ENCODE measurements around the gene CDHR2. TPM values are rescaled to one million over a fixed set of nuclear protein-coding genes. Genes with fewer than 3 reads are reported as not detected.

The CDHR2 gene
- total RNA-seq, 1 donor from 2014 or later = 1.6 TPM

DNA sequence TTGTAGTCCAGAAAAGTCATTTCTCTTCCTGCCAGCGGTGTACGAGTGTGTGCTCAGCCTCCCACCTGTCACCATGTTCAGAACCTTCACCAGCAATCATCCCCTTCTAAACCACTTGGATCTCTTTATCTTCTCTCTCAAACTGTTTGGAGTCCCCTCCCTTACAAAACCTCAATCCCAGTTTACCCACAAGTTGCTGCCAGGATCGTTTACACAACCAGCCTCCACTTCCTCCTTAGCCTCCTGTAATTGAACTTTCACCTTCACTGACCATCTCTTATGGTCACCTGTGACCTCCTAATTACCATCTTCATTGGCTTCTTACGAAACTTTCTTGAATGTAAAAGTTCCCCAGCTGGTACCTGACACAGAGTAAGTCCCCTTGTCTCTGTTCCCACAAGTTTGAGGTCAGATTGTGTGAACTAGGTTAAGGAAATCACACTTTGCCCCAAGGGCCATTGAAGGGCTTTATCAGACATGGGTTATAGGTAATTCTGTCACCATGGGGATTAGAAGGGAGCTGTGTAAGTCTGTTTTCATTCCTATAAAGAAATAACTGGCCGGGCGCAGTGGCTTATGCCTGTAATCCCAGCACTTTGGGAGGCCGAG lies 32.0 kb upstream of the CDHR2 start:
- Mint-ChIP-seq H3K27ac (no peak overlapping the region), H3K27me3 (no peaks in the 10 kb centered on the region), H3K4me1 (ENCODE audit: low read depth) (peaks cover 3% of the 10 kb centered on the region), H3K4me3 (ENCODE audit: low read depth) (no peak overlapping the region), H3K9me3 (ENCODE audit: low read depth) (no peaks in the 10 kb centered on the region), H3K36me3 (ENCODE audit: insufficient read depth) (no peaks in the 10 kb centered on the region)
- DNase-seq (ENCODE audit: low spot score, unreplicated experiment) = no peak
- TF ChIP-seq, protein P1, sequence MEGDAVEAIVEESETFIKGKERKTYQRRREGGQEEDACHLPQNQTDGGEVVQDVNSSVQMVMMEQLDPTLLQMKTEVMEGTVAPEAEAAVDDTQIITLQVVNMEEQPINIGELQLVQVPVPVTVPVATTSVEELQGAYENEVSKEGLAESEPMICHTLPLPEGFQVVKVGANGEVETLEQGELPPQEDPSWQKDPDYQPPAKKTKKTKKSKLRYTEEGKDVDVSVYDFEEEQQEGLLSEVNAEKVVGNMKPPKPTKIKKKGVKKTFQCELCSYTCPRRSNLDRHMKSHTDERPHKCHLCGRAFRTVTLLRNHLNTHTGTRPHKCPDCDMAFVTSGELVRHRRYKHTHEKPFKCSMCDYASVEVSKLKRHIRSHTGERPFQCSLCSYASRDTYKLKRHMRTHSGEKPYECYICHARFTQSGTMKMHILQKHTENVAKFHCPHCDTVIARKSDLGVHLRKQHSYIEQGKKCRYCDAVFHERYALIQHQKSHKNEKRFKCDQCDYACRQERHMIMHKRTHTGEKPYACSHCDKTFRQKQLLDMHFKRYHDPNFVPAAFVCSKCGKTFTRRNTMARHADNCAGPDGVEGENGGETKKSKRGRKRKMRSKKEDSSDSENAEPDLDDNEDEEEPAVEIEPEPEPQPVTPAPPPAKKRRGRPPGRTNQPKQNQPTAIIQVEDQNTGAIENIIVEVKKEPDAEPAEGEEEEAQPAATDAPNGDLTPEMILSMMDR (IDR thresholded peaks at IDR 0.05; ENCODE audit: unreplicated experiment) = no peak

DNA sequence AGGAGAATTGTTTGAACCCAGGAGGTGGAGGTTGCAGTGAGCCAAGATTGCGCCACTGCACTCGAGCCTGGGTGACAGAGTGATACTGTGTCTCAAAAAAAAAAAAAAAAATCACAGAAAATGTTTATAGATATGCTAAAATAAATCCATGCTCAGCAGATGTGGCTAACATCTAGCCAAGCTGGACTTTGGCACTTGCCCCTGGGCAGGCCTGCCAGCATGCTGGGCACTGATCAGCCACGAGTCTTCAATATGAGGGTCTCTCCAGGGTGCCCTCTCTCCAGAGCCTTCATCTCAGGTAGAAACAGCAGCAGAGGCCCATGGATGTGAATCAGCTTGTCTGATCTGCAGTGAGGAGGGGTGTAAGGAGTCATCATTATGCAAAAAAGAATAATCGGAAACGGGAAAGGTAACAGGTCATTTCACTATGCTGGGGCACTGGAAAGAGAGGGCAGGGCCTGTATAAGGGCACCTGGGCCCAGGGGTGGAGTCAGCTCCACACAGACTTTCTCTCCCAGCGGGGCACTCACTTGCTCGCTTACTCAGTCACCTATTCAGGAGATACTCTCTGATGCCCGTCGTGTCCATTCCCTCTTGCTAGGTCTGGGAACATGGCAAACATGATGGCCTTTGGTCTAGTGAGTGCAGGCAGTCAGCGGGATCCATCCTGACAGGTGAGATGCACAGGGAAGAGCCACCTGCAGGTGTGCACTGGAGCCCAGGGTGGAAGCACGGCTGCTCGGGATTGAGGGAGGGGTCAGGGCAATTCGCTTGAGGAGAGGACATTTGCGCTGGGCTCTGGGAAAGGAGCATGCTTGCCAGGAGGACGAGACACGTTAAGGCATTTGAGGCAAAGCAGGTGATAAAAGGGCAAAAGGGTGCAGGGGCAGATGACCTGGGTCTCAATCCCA lies 29.1 kb upstream of the CDHR2 start:
- Mint-ChIP-seq H3K4me3 (ENCODE audit: low read depth) (no peak overlapping the region), H3K9me3 (ENCODE audit: low read depth) (no peaks in the 10 kb centered on the region), H3K4me1 (ENCODE audit: low read depth) (peaks cover 3% of the 10 kb centered on the region), H3K27me3 (no peaks in the 10 kb centered on the region), H3K36me3 (ENCODE audit: insufficient read depth) (no peaks in the 10 kb centered on the region), H3K27ac (no peak overlapping the region)
- no peak for DNase-seq (ENCODE audit: low spot score, unreplicated experiment)
- TF ChIP-seq, protein P1 (IDR thresholded peaks at IDR 0.05; ENCODE audit: unreplicated experiment) = no peak

DNA sequence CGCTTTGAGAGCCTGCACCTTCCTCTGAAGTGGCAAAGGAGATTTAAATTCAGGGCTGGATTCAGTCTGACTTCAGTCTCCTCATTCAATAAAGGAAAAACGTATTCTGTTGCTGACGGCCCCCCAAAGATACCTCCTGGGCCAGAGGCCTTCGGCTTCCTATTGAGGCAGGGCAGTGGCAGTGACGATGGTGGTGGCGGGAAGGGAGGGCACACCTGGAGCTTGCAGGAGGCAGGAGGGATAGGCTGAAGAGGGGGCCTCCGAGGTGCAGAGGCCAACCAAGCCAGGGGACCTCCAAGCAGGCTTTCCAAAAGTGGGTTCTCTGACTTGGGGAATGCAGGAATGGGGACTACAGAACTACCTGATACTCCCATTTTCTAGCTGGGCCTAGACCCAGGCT lies 27.9 kb upstream of the CDHR2 start:
- no peak for DNase-seq (ENCODE audit: low spot score, unreplicated experiment)
- Mint-ChIP-seq H3K4me1 (ENCODE audit: low read depth) (peaks cover 3% of the 10 kb centered on the region), H3K27me3 (no peaks in the 10 kb centered on the region), H3K27ac (peak overlapping the region; percentile 49), H3K36me3 (ENCODE audit: insufficient read depth) (peaks cover 3% of the 10 kb centered on the region), H3K4me3 (ENCODE audit: low read depth) (no peak overlapping the region), H3K9me3 (ENCODE audit: low read depth) (no peaks in the 10 kb centered on the region)
- TF ChIP-seq, protein P1 (IDR thresholded peaks at IDR 0.05; ENCODE audit: unreplicated experiment) = no peak

DNA sequence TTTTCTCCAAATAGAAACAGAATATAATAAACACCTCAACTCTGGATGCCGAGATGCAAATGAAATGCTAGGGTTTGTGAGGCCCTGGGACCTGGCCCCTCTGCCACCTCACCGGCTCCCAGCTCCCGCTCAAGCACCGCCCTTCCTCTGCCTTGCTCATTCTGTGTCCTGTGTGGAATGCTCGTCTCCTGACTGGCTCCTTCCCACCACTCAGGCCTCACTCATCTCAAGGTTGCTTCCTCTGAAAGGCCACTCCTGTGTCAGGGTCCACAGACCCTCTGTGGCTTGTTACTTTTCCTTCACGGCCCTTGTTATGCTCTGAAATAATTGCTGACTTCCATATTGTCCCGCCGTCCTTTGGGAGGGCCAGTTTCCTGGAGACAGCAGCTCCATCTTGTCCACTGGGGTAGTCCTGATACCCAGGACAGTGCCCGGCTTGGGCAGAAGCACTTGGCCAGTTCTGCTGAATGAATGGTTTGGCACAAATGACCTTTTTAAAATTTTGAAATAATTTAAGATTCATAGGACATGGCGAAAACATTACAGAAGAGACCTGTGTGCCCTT lies 27.4 kb upstream of the CDHR2 start:
- peaks cover 3% of the 10 kb centered on the region for H3K4me1 Mint-ChIP-seq (ENCODE audit: low read depth)
- H3K27ac Mint-ChIP-seq = no peak overlapping the region
- TF ChIP-seq, protein P1 (IDR thresholded peaks at IDR 0.05; ENCODE audit: unreplicated experiment) = no peak
- peaks cover 3% of the 10 kb centered on the region for H3K36me3 Mint-ChIP-seq (ENCODE audit: insufficient read depth)
- H3K4me3 Mint-ChIP-seq (ENCODE audit: low read depth) = no peak overlapping the region
- no peaks in the 10 kb centered on the region for H3K27me3 Mint-ChIP-seq
- DNase-seq (ENCODE audit: low spot score, unreplicated experiment) = no peak
- H3K9me3 Mint-ChIP-seq (ENCODE audit: low read depth) = no peaks in the 10 kb centered on the region

DNA sequence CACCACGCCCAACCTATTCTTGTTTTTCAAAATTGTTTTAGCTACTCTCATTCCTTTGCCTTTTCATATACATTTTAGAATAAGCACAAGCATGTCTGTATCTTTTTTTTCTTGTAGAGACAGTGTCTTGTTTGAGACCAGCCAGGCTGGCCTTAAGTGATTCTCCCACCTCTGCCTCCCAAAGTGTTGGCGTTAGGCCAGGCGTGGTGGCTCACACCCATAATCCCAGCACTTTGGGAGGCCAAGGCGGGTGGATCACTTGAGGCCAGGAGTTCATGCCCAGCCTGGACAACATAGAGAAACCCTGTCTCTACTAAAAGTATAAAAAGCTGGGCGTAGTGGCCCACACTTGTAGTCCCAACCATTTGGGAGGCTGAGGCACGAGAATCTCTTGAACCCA lies 25.0 kb upstream of the CDHR2 start:
- Mint-ChIP-seq H3K27me3 (no peaks in the 10 kb centered on the region), H3K36me3 (ENCODE audit: insufficient read depth) (peaks cover 4% of the 10 kb centered on the region), H3K4me1 (ENCODE audit: low read depth) (no peaks in the 10 kb centered on the region), H3K4me3 (ENCODE audit: low read depth) (no peak overlapping the region), H3K9me3 (ENCODE audit: low read depth) (no peaks in the 10 kb centered on the region), H3K27ac (no peak overlapping the region)
- TF ChIP-seq, protein P1 (IDR thresholded peaks at IDR 0.05; ENCODE audit: unreplicated experiment) = no peak
- DNase-seq (ENCODE audit: low spot score, unreplicated experiment) = no peak
